Skeletal muscle tissue (tissue), 4 donors: ENCODE data around the gene ESR1. TPM values are rescaled to one million over a fixed set of nuclear protein-coding genes. Genes with fewer than 3 reads are reported as not detected.
"Not testable (repeated sequence)": the region's sequence is repeated elsewhere in the genome, so short reads cannot be mapped to it uniquely, and the experiment has no call there.

Source experiments
- H3K27ac ChIP-seq: one replicate; pipeline ENCODE4 v1.7.0; 2013; ENCODE audit warnings: mild to moderate bottlenecking, low read depth, low read length, inconsistent platforms
- H3K27me3 ChIP-seq, 3 donors: one replicate each; pipeline ENCODE4 v1.7.0; 2013; ENCODE audit warnings: low read length in 3 of 3; ENCODE audit not compliant: control insufficient read depth in 3 of 3, insufficient read depth in 3 of 3
- H3K36me3 ChIP-seq, 3 donors: one replicate each; pipeline ENCODE4 v1.7.0; 2013; ENCODE audit warnings: low read length in 3 of 3; ENCODE audit not compliant: control insufficient read depth in 3 of 3, insufficient read depth in 3 of 3
- H3K4me1 ChIP-seq, 3 donors: one replicate each; pipeline ENCODE4 v1.7.0; 2013; ENCODE audit warnings: low read length in 3 of 3, mild to moderate bottlenecking in 3 of 3; ENCODE audit not compliant: control insufficient read depth in 3 of 3, insufficient read depth in 3 of 3
- H3K4me3 ChIP-seq, 3 donors: one replicate each; pipeline ENCODE4 v1.7.0; 2013; ENCODE audit warnings: low read length in 3 of 3
- H3K9ac ChIP-seq, 3 donors: one replicate each; pipeline ENCODE4 v1.7.0; 2013; ENCODE audit warnings: low read length in 3 of 3, mild to moderate bottlenecking in 3 of 3, moderate library complexity in 2 of 3, low read depth in 1 of 3
- H3K9me3 ChIP-seq, 3 donors: one replicate each; pipeline ENCODE4 v1.7.0; 2013; ENCODE audit warnings: low read length in 3 of 3; ENCODE audit not compliant: control insufficient read depth in 3 of 3
- total RNA-seq: library from RNA; depleted of rRNA; stranded (reverse); fragments of >200 nt; gene quantifications from one replicate; pipeline ENCODE4 v1.2.3, GENCODE V29; 2014
- donor health status: Osteomylitis.

The ESR1 gene
- total RNA-seq, 1 donor from 2014 or later: 1.0 TPM

GRCh38 chr6:151881231-151881630 is 73.7 kb downstream of the ESR1 start:
- Histone ChIP-seq H3K27me3 (no peaks in the 10 kb centered on the region), H3K9ac (no peak overlapping the region), H3K27ac (no peak overlapping the region), H3K4me1 (peaks cover 2 to 5% (median 2%) of the 10 kb centered on the region in 3 donors), H3K4me3 (no peak overlapping the region), H3K9me3 (no peaks in the 10 kb centered on the region), H3K36me3 (peaks cover 0 to 6% (median 0%) of the 10 kb centered on the region in 3 donors)

GRCh38 chr6:151882206-151882605 is 74.7 kb downstream of the ESR1 start:
- H3K27ac ChIP-seq: no peak overlapping the region
- no peak overlapping the region for H3K9ac ChIP-seq
- H3K27me3 ChIP-seq: no peaks in the 10 kb centered on the region
- no peaks in the 10 kb centered on the region for H3K9me3 ChIP-seq
- peaks cover 0 to 2% (median 0%) of the 10 kb centered on the region in 3 donors for H3K4me1 ChIP-seq
- H3K4me3 ChIP-seq: no peak overlapping the region
- H3K36me3 ChIP-seq: peaks cover 0 to 6% (median 0%) of the 10 kb centered on the region in 3 donors

GRCh38 chr6:151885234-151885633 is 77.8 kb downstream of the ESR1 start:
- H3K36me3 ChIP-seq: peaks cover 0 to 6% (median 0%) of the 10 kb centered on the region in 3 donors
- no peak overlapping the region for H3K9ac ChIP-seq
- no peaks in the 10 kb centered on the region for H3K9me3 ChIP-seq
- H3K4me1 ChIP-seq: no peaks in the 10 kb centered on the region
- H3K27me3 ChIP-seq: no peaks in the 10 kb centered on the region
- no peak overlapping the region for H3K4me3 ChIP-seq
- no peak overlapping the region for H3K27ac ChIP-seq

GRCh38 chr6:151891524-151891923 is 84.0 kb downstream of the ESR1 start:
- H3K9me3 ChIP-seq: no peaks in the 10 kb centered on the region
- H3K36me3 ChIP-seq: peaks cover 0 to 2% (median 0%) of the 10 kb centered on the region in 3 donors
- H3K9ac ChIP-seq: no peak overlapping the region
- H3K27ac ChIP-seq: no peak overlapping the region
- no peaks in the 10 kb centered on the region for H3K4me1 ChIP-seq
- H3K27me3 ChIP-seq: no peaks in the 10 kb centered on the region
- no peak overlapping the region for H3K4me3 ChIP-seq

- not testable (repeated sequence) for H3K4me1 ChIP-seq, H3K27ac ChIP-seq, H3K9me3 ChIP-seq, H3K36me3 ChIP-seq, H3K9ac ChIP-seq, H3K4me3 ChIP-seq, H3K27me3 ChIP-seq
These were observed 86.9 kb downstream of the ESR1 start for GRCh38 chr6:151894426-151894825.

GRCh38 chr6:151899221-151899620 is 91.7 kb downstream of the ESR1 start:
- not testable (repeated sequence) for H3K27ac ChIP-seq

DNA sequence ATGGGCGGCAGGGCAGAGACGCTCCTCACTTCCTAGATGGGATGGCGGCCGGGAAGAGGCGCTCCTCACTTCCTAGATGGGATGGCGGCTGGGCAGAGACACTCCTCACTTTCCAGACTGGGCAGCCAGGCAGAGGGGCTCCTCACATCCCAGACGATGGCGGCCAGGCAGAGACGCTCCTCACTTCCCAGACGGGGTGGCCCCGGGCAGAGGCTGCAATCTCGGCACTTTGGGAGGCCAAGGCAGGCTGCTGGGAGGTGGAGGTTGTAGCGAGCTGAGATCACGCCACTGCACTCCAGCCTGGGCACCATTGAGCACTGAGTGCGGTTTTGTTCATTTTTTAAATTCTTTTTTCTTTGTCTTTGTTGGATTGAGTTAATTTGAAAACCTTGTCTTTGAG is 92.3 kb downstream of the ESR1 start:
- not testable (repeated sequence) for H3K27me3 ChIP-seq, H3K4me3 ChIP-seq, H3K36me3 ChIP-seq, H3K9me3 ChIP-seq, H3K4me1 ChIP-seq, H3K27ac ChIP-seq, H3K9ac ChIP-seq

More at GRCh38 chr6:151899221-151899620, 91.7 kb downstream of the ESR1 start:
- H3K4me1 ChIP-seq, H3K9me3 ChIP-seq, H3K9ac ChIP-seq, H3K36me3 ChIP-seq, H3K27me3 ChIP-seq, H3K4me3 ChIP-seq: not testable (repeated sequence)

- Histone ChIP-seq H3K4me3 (no peak overlapping the region), H3K27ac (no peak overlapping the region), H3K9me3 (no peaks in the 10 kb centered on the region), H3K27me3 (no peaks in the 10 kb centered on the region), H3K9ac (no peak overlapping the region), H3K36me3 (no peaks in the 10 kb centered on the region), H3K4me1 (no peaks in the 10 kb centered on the region)
These were observed 92.8 kb downstream of the ESR1 start for GRCh38 chr6:151900256-151900655.

DNA sequence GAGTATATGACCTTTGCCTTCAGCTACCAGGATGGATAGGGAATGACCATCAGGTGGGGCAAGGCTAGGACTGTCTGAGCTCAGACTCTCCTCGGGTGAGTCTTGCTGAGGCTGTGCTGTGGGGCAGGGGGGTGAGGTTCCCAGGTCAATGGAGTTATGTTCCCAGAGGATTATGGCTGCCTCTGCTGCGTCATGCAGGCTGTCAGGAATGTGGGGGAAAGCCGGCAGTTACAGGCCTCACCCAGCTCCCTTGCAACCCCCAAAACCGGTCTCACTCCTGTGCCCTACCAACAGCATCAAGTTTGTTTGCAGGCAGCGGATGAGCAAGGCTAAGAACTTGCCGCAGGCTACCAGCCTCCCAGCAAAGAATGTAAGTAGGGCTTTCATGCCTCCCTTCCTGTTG is 93.5 kb downstream of the ESR1 start:
- Histone ChIP-seq H3K27ac (no peak overlapping the region), H3K27me3 (no peaks in the 10 kb centered on the region), H3K4me3 (no peak overlapping the region), H3K4me1 (no peaks in the 10 kb centered on the region), H3K9ac (no peak overlapping the region), H3K36me3 (no peaks in the 10 kb centered on the region), H3K9me3 (no peaks in the 10 kb centered on the region)

DNA sequence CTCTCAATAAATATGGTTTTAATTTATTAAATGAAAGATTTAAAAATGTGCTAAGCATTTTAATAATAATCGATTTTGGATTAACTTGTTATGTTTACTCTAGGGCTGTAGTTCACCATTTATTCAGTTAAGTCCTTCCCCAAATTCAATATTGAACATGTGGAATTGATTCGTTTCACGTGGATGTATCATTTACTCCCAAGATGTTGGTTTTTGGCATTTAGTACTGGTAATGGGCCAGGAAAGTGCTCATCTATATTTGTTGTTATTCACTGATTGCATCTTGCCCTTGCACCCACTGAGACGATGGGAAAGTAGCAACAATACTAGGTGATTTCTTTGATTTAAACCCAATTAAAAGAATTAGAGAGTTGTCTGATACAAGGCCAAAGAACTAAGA is 97.1 kb downstream of the ESR1 start:
- H3K27ac ChIP-seq: no peak overlapping the region
- no peaks in the 10 kb centered on the region for H3K36me3 ChIP-seq
- no peaks in the 10 kb centered on the region for H3K27me3 ChIP-seq
- no peak overlapping the region for H3K4me3 ChIP-seq
- H3K9ac ChIP-seq: no peak overlapping the region
- no peaks in the 10 kb centered on the region for H3K9me3 ChIP-seq
- H3K4me1 ChIP-seq: no peaks in the 10 kb centered on the region

DNA sequence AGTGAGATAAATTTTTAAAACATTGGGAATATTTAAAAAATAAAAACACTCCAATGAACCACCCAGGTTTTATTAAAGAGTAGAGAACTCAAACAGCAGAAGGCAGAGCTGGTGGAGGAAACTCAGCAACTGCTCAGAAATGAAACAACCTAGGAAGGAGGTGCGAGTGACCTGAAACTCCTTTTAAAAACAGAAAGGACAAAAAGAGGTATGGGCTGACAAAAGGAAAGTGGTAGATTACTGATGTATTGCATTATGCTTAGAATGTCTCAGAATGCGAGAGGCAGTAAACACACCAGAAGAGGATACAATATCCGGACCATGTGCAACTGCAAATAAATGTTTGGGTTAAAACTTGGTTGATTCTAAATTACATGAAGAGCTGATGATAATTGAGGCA is 97.6 kb downstream of the ESR1 start:
- Histone ChIP-seq H3K27me3 (no peaks in the 10 kb centered on the region), H3K9ac (no peak overlapping the region), H3K9me3 (no peaks in the 10 kb centered on the region), H3K36me3 (no peaks in the 10 kb centered on the region), H3K4me3 (no peak overlapping the region), H3K27ac (no peak overlapping the region), H3K4me1 (no peaks in the 10 kb centered on the region)
